Panc1 (cell line): ENCODE data around the gene DNM1L.

ENCODE experiments used
- POLR2AphosphoS5 ChIP-seq: IDR thresholded peaks from 2 replicates; pipeline ENCODE4 v1.6.1; 2012; ENCODE audit warnings: mild to moderate bottlenecking, low read depth, low read length, moderate library complexity
- SIN3A ChIP-seq: IDR thresholded peaks from 2 replicates; pipeline ENCODE4 v1.6.1; 2012; ENCODE audit warnings: low read depth, mild to moderate bottlenecking, low read length, moderate library complexity, borderline replicate concordance; ENCODE audit not compliant: insufficient read depth
- TCF7L2 ChIP-seq: IDR thresholded peaks from 2 replicates; pipeline ENCODE4 v1.6.1; 2011; ENCODE audit warnings: mild to moderate bottlenecking, low read depth, low read length, inconsistent platforms
- TF ChIP-seq, protein P1 (sequence below): fragments of 450-650 bp; IDR thresholded peaks from 2 replicates; pipeline ENCODE4 v1.5.1; 2017; ENCODE audit warnings: mild to moderate bottlenecking
- TF ChIP-seq, protein P2 (sequence below), 2 experiments: IDR thresholded peaks; 2 replicates each; pipeline ENCODE4 v1.6.1; 2011 to 2012; ENCODE audit warnings: low read depth in 2 of 2, control low read depth in 1 of 2, low read length in 1 of 2, mild to moderate bottlenecking in 1 of 2, moderate library complexity in 1 of 2; ENCODE audit not compliant: insufficient read depth in 1 of 2

DNA sequence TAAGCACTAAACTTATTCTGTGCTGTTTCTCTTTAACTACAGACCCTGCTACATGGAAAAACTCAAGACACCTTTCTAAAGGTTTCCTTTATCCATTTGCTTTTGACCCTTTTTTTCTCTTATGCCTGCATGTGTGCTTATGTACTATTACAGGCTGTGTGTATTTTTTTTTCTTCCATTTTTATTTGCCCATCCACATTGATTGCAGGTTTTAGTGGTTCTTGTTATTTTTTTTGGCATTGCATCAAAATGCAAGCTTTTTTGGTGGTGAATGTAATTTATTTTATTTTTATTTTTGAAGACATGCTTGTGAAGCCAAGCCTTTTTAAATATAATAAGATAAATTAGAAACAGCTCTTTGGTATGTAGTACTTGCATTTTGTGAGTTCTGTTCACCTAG lies 26.7 kb downstream of the DNM1L start:
- TF ChIP-seq, protein P1, sequence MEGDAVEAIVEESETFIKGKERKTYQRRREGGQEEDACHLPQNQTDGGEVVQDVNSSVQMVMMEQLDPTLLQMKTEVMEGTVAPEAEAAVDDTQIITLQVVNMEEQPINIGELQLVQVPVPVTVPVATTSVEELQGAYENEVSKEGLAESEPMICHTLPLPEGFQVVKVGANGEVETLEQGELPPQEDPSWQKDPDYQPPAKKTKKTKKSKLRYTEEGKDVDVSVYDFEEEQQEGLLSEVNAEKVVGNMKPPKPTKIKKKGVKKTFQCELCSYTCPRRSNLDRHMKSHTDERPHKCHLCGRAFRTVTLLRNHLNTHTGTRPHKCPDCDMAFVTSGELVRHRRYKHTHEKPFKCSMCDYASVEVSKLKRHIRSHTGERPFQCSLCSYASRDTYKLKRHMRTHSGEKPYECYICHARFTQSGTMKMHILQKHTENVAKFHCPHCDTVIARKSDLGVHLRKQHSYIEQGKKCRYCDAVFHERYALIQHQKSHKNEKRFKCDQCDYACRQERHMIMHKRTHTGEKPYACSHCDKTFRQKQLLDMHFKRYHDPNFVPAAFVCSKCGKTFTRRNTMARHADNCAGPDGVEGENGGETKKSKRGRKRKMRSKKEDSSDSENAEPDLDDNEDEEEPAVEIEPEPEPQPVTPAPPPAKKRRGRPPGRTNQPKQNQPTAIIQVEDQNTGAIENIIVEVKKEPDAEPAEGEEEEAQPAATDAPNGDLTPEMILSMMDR = no peak
- TF ChIP-seq POLR2AphosphoS5 = no peak
- TF ChIP-seq, protein P2, sequence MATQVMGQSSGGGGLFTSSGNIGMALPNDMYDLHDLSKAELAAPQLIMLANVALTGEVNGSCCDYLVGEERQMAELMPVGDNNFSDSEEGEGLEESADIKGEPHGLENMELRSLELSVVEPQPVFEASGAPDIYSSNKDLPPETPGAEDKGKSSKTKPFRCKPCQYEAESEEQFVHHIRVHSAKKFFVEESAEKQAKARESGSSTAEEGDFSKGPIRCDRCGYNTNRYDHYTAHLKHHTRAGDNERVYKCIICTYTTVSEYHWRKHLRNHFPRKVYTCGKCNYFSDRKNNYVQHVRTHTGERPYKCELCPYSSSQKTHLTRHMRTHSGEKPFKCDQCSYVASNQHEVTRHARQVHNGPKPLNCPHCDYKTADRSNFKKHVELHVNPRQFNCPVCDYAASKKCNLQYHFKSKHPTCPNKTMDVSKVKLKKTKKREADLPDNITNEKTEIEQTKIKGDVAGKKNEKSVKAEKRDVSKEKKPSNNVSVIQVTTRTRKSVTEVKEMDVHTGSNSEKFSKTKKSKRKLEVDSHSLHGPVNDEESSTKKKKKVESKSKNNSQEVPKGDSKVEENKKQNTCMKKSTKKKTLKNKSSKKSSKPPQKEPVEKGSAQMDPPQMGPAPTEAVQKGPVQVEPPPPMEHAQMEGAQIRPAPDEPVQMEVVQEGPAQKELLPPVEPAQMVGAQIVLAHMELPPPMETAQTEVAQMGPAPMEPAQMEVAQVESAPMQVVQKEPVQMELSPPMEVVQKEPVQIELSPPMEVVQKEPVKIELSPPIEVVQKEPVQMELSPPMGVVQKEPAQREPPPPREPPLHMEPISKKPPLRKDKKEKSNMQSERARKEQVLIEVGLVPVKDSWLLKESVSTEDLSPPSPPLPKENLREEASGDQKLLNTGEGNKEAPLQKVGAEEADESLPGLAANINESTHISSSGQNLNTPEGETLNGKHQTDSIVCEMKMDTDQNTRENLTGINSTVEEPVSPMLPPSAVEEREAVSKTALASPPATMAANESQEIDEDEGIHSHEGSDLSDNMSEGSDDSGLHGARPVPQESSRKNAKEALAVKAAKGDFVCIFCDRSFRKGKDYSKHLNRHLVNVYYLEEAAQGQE (IDR thresholded peaks at IDR 0.05; ENCODE audit: insufficient read depth in 1 of 2, low read depth in 2 of 2, low read length in 1 of 2) = no peak
- no peak for TF ChIP-seq SIN3A
- no peak for TF ChIP-seq TCF7L2
